ENCODE results near the gene OXSR1.
"Not testable (repeated sequence)": the region's sequence is repeated elsewhere in the genome, so short reads cannot be mapped to it uniquely, and the experiment has no call there.

Gene OXSR1

DNA sequence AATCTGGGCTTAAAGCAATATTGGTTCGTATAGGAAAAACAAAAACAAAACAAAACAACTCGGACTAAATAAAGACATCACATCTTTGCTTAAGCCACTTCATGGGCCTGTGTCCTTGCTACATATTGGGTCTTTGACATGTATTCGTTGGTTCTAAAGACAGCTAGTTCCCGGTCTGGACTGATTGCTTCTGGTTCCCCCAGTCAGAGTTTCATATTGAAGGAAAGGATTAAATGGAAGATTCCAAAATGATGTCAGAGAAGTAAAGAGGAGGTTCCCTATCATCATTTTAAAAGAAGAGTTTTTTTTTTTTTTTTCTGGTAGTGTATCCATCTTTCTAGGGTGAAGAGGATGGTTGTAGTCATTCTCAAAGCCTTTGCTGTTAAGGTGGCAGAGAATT is 2.3 kb downstream of the OXSR1 start:
- DNase-seq (ENCODE audit: low read depth): no peak

- DNase-seq (ENCODE audit: low read depth): no peak
Observed at GRCh38 chr3:38168151-38169026, 3.1 kb downstream of the OXSR1 start.

- no peak for DNase-seq (ENCODE audit: low read depth)
Observed at GRCh38 chr3:38169027-38169317, 3.6 kb downstream of the OXSR1 start.

- no peak for DNase-seq (ENCODE audit: low read depth)
Observed at GRCh38 chr3:38170722-38171121, 5.4 kb downstream of the OXSR1 start.

- no peak for DNase-seq (ENCODE audit: low read depth)
Observed at GRCh38 chr3:38171622-38172021, 6.3 kb downstream of the OXSR1 start.

GRCh38 chr3:38173834-38174418 is 8.6 kb downstream of the OXSR1 start:
- DNase-seq (ENCODE audit: low read depth): no peak

GRCh38 chr3:38177181-38177580 is 11.8 kb downstream of the OXSR1 start:
- DNase-seq (ENCODE audit: low read depth): no peak

DNA sequence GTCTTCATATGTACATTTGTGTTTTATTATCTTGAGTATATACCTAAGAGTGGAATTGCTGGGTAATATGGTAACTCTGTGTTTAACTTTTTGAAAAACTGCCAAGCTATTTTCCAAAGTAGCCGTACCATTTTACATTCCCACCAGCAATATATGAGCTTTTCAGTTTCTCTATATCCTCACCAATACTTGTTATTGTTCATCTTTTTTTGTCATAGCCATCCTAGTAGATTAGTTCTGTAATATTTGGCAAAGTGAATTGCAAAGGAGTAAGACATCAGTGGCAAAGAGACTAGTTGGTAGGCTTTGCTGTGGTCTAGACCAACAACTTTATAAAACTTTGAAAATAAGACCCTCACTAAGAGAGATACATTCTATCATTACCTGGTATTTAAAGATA is 21.4 kb downstream of the OXSR1 start:
- DNase-seq (ENCODE audit: low read depth): no peak

DNA sequence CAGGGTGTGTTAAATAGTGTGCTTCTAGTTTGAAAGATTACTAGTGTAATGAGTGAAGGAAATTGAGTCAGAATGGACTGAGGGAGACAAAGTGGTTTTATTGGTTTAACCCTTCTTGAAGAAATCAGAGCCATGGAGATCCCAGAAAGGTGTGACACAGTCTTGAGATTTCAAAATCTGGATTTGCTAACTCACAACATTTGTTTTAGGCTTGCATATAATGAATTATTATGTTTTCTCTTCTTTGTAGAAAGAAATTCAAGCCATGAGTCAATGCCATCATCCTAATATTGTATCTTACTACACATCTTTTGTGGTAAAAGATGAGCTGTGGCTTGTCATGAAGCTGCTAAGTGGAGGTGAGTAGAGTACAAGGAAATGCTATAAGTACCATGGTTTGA is 25.1 kb downstream of the OXSR1 start:
- DNase-seq (ENCODE audit: low read depth): no peak

DNA sequence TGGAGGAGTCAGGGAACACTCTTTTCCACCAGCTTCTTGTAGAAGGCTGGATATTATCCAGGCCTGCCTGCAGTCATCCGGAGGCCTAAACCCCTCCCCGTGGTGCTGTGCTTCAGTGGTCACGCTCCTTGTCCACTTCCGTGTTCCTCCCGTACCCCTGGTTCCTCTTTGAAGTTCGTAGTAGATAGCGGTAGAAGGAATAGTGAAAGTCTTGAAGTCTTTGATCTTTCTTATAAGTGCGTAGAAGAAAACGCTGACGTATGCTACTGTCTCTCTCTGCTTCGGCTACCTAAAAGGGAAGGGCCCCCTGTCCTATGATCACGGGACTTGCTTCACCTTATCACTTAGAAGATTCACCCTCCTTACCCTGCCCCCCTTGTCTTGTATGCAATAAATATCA is 37.6 kb downstream of the OXSR1 start:
- DNase-seq (ENCODE audit: low read depth): not testable (repeated sequence)

GRCh38 chr3:38203690-38204089 is 38.4 kb downstream of the OXSR1 start:
- DNase-seq (ENCODE audit: low read depth): no peak

DNA sequence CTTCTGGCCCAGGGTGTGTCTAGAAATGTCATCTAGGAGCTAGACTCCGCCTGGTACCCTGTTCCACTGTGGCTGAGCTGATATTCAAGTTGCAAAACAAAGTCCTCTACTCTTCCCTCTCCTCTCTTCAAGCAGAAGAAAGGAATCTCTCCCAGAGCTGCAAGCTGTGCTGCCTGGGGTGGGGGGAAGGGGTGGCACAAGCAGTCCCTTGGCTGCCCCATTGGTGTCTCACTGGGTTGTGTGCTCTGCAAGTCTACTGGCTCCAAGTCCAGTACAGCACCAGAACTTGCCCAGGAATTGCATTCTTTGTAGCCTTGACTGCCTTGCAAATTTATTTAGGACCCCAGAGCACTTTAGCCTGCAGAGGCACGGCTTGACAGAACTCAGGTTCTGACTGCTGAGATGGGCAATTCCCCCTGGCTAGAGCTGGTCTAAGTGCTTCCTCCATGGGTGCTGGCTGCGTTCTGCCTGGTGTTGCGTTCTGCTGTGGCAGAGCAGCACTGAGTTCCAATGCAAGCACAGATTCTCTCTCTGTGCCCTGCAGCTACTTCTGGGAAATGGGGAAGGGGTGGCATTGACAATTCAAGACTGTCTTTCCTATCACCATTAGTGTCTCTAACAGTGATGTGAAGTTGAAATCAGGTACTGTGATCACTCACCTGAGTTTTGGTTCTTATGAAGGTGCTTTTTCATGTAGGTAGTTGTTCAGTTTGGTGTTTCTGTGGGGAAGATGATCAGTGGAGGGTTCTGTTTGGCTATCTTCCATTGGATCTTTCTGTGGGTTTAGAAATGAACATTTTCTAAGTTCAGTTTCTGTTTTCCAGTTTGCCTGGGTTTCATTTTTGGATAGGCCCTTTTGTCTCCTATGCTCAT is 39.5 kb downstream of the OXSR1 start:
- DNase-seq (ENCODE audit: low read depth): no peak

GRCh38 chr3:38205472-38205805 is 40.1 kb downstream of the OXSR1 start:
- DNase-seq (ENCODE audit: low read depth): no peak

DNA sequence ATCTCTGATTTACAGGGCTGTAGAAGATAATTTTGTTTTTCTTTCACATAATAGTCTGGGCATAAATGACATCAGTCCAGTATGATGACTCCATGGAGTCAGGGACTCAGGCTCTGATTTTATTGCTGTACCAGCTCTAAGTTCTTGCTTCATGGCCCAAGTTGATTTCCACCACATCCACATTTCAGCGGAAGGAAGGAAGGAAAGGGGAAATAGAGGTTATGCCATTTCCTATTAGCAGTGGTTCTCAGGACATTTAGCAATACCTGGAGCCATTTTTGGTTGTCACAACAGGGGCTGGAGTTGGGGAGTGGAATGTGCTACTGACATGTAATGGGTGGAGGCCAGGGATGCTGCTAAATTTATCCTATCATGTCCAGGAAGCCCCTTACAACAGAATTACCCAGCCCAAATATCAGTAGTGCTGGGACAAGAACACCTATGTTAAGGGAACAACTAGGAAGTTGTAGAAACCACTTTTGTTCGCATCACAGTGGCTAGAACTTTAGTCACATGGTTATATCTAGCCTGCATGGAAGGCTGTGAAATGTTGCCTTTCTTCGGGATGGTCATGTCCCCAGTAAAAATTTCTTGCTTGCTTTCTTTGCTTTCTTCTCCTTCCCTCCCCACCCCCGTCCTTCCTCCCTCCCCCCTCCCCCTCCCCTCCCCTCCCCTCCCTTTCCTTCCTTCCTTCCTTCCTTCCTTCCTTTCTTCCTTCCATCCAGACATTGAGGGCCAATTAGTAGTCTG is 42.1 kb downstream of the OXSR1 start:
- no peak for DNase-seq (ENCODE audit: low read depth)

DNA sequence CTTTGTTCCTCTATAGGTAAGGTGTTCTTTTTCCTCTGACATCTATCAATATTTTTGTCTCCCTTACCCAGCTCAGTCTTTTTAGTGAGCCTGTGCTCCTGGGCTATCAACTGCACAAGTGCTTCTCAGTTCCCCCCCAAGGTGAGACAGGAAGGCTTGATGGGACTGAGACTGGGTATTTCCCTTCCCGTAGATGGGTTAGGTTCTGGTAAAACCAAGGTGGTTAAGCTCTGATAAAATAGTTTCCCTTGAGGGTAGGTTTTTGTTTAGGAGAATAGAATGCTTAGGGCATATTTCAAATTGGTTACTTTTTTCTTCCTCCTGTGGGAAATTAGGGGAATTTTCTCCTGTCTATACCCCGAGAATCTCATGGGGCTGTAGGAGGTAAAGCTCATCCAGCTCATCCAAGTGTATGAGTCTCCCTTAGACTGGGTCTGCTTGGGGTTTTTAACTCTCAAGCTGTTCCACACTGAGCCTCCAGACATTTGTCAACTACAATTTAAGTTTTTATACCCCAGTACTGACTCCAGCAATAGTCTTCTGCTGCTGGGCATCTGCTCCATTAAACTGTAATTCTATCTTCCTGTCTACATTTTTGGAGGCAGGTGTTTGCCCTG is 44.9 kb downstream of the OXSR1 start:
- no peak for DNase-seq (ENCODE audit: low read depth)

- DNase-seq (ENCODE audit: low read depth): no peak
Observed at GRCh38 chr3:38212141-38212540, 46.8 kb downstream of the OXSR1 start.

GRCh38 chr3:38214560-38214959 is 49.2 kb downstream of the OXSR1 start:
- no peak for DNase-seq (ENCODE audit: low read depth)

DNA sequence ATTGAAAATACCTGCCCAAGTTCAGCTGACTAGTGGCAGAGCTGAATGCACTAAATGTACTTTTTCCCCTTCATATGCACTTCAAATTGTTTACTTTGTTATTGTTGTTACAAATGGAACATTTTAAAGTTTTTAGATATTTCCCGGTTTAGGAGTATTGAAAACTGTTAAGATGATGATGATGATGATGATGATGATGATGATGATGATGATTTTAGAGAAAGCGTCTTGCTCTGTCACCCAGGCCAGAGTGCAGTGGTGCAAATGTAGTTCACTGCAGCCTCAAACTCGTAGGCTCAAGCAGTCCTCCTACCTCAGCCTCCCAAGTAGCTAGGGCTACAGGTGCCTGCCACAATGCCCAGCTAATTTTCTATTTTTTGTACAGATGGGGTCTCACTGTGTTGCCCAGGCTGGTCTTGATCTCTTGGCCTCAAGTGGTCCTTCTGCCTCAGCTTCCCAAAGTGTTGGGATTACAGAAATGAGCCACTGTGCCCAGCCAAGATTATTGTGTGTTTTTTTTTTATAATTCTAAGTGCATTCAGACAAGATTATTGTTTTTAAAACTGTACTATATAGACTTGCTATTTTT is 54.4 kb downstream of the OXSR1 start:
- no peak for DNase-seq (ENCODE audit: low read depth)

DNA sequence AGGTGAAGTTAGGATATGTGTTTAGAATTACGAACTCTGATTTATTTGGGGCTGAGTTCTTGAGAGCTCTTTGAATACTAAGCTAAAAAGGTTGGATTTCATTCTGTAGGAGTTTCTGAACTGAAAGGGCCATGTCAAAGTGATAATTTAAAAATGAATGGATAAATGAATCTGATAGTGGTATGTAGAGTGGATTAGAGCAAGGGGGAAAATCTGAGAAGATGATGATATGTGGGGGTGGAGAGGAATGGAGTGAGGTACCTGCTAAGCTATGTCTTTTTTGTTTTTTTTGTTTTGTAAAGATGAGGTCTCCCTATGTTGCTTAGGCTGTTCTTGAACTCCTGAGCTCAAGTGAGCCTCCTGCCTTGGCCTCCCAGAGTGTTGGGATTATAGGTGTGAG is 55.7 kb downstream of the OXSR1 start:
- no peak for DNase-seq (ENCODE audit: low read depth)

DNA sequence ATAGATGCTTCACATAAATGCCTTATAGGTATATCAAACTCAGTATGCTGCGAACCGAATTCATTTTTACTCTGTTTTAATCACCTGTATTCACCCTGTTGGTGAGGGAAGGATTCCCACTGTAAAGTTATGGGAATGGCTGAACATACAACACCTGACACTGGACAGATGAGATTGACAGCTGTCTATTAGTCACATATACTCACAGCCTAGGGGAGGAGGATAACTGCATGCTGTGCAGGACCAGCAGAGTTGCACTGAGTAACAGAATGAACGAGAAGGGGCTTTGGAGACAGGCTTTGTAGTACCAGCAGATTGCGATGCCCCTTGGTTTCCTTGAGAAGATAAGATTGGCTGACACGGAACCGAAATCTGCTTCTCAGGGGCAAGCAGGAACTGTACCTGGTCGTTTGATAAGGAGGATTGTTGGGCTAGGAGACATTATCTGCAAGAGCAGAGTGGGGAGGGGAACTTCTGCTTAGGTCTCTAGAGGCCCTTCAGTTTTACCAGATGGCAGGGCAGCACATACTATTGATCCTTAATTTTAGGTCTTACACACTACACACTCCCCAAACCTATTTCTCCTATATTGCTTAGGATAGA is 56.8 kb downstream of the OXSR1 start:
- no peak for DNase-seq (ENCODE audit: low read depth)

GRCh38 chr3:38224357-38224756 is 59.0 kb downstream of the OXSR1 start:
- DNase-seq (ENCODE audit: low read depth): no peak

Data from activated T-helper 9 cell treated with anti-CD3 and anti-CD28 coated beads, Interleukin-2, amount 50 U/mL, for 16 hours (primary cell).